ENCODE measurements around the gene PLEKHM2. TPM values are rescaled to one million over a fixed set of nuclear protein-coding genes. Genes with fewer than 3 reads are reported as not detected.
A peak's percentile ranks its signal among the peaks of the same experiment; 100 is the strongest.

Gene PLEKHM2
- total and polyA plus RNA-seq, 2 of the 8 experiments (the other 6 are each of a cell fraction or from before 2014, with no cell fraction given), result 38.3 to 47.6 TPM

GRCh38 chr1:15669864-15670263 is 14.3 kb upstream of the PLEKHM2 start:
- H3K27me3 ChIP-seq (replicated peaks in 1 of 4; ENCODE audit: control insufficient read depth in 3 of 4, extremely low read depth in 1 of 4, insufficient read depth in 3 of 4, low read length in 3 of 4), result no peaks in the 10 kb centered on the region
- 65% methylated on average over 4 of the region's 4 CpGs; no CpG with 5 or more reads in 1 of the 2 experiments for WGBS, 2 experiments (ENCODE audit: extremely low coverage in 1 of 2, insufficient coverage in 1 of 2, insufficient read length in 1 of 2, insufficient replicate concordance in 2 of 2, low coverage in 1 of 2, low lambda C conversion rate in 2 of 2, missing lambda C conversion rate in 1 of 2)
- no peak overlapping the region for H4K5ac ChIP-seq (ENCODE audit: insufficient read length, low read depth, low read length)
- no peak for DNase-seq (ENCODE audit: low read depth in 1 of 2, low spot score in 2 of 2)
- POLR2A ChIA-PET (ENCODE audit: partially characterized antibody), result interaction anchor here (1.0 to 1.4 kb wide), 4 partner anchors 11 to 62 kb away, joined by 3 to 6 read pairs (median 4); no protein-coding TSS in a partner anchor
- no peak overlapping the region for H4K91ac ChIP-seq (replicated peaks; ENCODE audit: insufficient read length, low read length)
- H3K18ac ChIP-seq (ENCODE audit: extremely low read depth, low read length), result no peak overlapping the region
- FAIRE-seq, result no peak
- no peaks in the 10 kb centered on the region for H3K79me2 ChIP-seq (ENCODE audit: control insufficient read depth in 1 of 2, insufficient read depth in 2 of 2, low read length in 2 of 2)
- no peak overlapping the region for H2BK15ac ChIP-seq (ENCODE audit: low read length)
- no peak overlapping the region for H3K56ac ChIP-seq (replicated peaks; ENCODE audit: insufficient read length, low read depth, low read length)
- no peak overlapping the region for H2BK20ac ChIP-seq (ENCODE audit: low read length)
- H3K4ac ChIP-seq (replicated peaks; ENCODE audit: insufficient read length, low read depth, low read length), result no peak overlapping the region
- no peaks in the 10 kb centered on the region for H3K36me3 ChIP-seq (ENCODE audit: control insufficient read depth in 2 of 4, insufficient read depth in 4 of 4, low read length in 3 of 4)
- H3K4me2 ChIP-seq (ENCODE audit: insufficient read depth in 1 of 2, low read depth in 2 of 2, low read length in 2 of 2), result no peak overlapping the region
- no peak overlapping the region for H2BK12ac ChIP-seq (ENCODE audit: low read depth, low read length)
- no peak overlapping the region for H3K23ac ChIP-seq (ENCODE audit: insufficient read length)
- H3K79me1 ChIP-seq (ENCODE audit: low read depth, low read length), result peaks cover 3% of the 10 kb centered on the region; the same call in 1 of the 2 replicates
- TF ChIP-seq CHD1 (IDR thresholded peaks at IDR 0.05; ENCODE audit: low read depth, low read length) (no peak), USF2 (IDR thresholded peaks at IDR 0.05; ENCODE audit: low read length) (peak; percentile 33; the same call in 1 of the 2 replicates)
- peaks cover 0 to 5% (median 0%) of the 10 kb centered on the region in 4 experiments; a peak in 1 of 7 replicates for H3K4me1 ChIP-seq (replicated peaks in 1 of 4; ENCODE audit: control insufficient read depth in 3 of 4, insufficient read depth in 4 of 4, low read length in 3 of 4)
- H2BK120ac ChIP-seq (replicated peaks; ENCODE audit: low read depth, low read length), result no peak overlapping the region
- no peak overlapping the region for H3K14ac ChIP-seq (ENCODE audit: insufficient read length)
- H4K20me1 ChIP-seq (replicated peaks in 1 of 2; ENCODE audit: control insufficient read depth in 1 of 2, insufficient read depth in 2 of 2, low read length in 2 of 2), result no peaks in the 10 kb centered on the region
- CTCF ChIA-PET (ENCODE audit: partially characterized antibody), result interaction anchor here (0.6 to 2.2 kb wide), 5 partner anchors 10 to 755 kb away, joined by 3 to 8 read pairs (median 4); no protein-coding TSS in a partner anchor
- no peak overlapping the region for H2AFZ ChIP-seq (ENCODE audit: low read length)
- H3K27ac ChIP-seq (ENCODE audit: low read depth, low read length), result no peak overlapping the region
- no peak overlapping the region for H2BK5ac ChIP-seq (ENCODE audit: low read depth, low read length)
- no peaks in the 10 kb centered on the region for H3K9me3 ChIP-seq (ENCODE audit: insufficient read depth in 2 of 2, low read depth in 1 of 2, low read length in 1 of 2)
- no peak overlapping the region for H4K8ac ChIP-seq (ENCODE audit: extremely low read depth, insufficient read depth, low read length)
- H2AK5ac ChIP-seq (ENCODE audit: low read depth, low read length), result no peak overlapping the region
- H3K23me2 ChIP-seq (ENCODE audit: low read depth, low read length), result no peaks in the 10 kb centered on the region
- no peak overlapping the region for H3K9ac ChIP-seq (replicated peaks in 1 of 4; ENCODE audit: extremely low read depth in 1 of 4, low read depth in 3 of 4, low read length in 3 of 4)
- H3K4me3 ChIP-seq (ENCODE audit: extremely low read depth in 1 of 4, insufficient read depth in 2 of 4, low read depth in 3 of 4, low read length in 4 of 4), result no peak overlapping the region

Measured in H1 (cell line).